Liver (tissue), 9 donors: ENCODE measurements around the gene BIRC6. TPM values are rescaled to one million over a fixed set of nuclear protein-coding genes. Genes with fewer than 3 reads are reported as not detected.

ENCODE experiments used
- DNase-seq: peaks from one replicate; pipeline ENCODE4 v3.0.0-alpha.2; 2017; ENCODE audit warnings: low spot score
- H3K27ac ChIP-seq, 2 donors: one replicate each; pipeline ENCODE4 v1.7.0; 2013; ENCODE audit warnings: inconsistent platforms in 2 of 2, low read length in 2 of 2, control low read depth in 1 of 2, low read depth in 1 of 2, mild to moderate bottlenecking in 1 of 2
- H3K27me3 ChIP-seq, 4 donors: one replicate each; pipeline versions ENCODE4 v1.6.1 to v1.7.0; 2013; ENCODE audit warnings: low read length in 3 of 4, inconsistent platforms in 1 of 4, mild to moderate bottlenecking in 1 of 4, moderate library complexity in 1 of 4; ENCODE audit not compliant: control insufficient read depth in 4 of 4, insufficient read depth in 4 of 4
- H3K36me3 ChIP-seq, 4 donors: one replicate each; pipeline versions ENCODE4 v1.6.1 to v1.7.0; 2013; ENCODE audit warnings: low read length in 3 of 4, mild to moderate bottlenecking in 3 of 4, low read depth in 1 of 4, moderate library complexity in 1 of 4; ENCODE audit not compliant: control insufficient read depth in 4 of 4, insufficient read depth in 3 of 4
- H3K4me1 ChIP-seq, 4 donors: one replicate each; pipeline versions ENCODE4 v1.6.1 to v1.7.0; 2013; ENCODE audit warnings: low read length in 3 of 4, mild to moderate bottlenecking in 3 of 4, moderate library complexity in 1 of 4; ENCODE audit not compliant: control insufficient read depth in 4 of 4, insufficient read depth in 4 of 4
- H3K4me3 ChIP-seq, 3 donors: one replicate each; pipeline versions ENCODE4 v1.6.1 to v1.7.0; 2013; ENCODE audit warnings: low read length in 3 of 3, control low read depth in 1 of 3, low read depth in 1 of 3, mild to moderate bottlenecking in 1 of 3
- H3K9ac ChIP-seq, 2 donors: one replicate each; pipeline ENCODE4 v1.7.0; 2013; ENCODE audit warnings: low read length in 2 of 2, mild to moderate bottlenecking in 2 of 2, moderate library complexity in 2 of 2, control low read depth in 1 of 2, low read depth in 1 of 2
- H3K9me3 ChIP-seq, 4 donors: one replicate each; pipeline versions ENCODE4 v1.6.1 to v1.7.0; 2013; ENCODE audit warnings: low read length in 3 of 4; ENCODE audit not compliant: control insufficient read depth in 4 of 4
- EGR1 ChIP-seq, 2 donors: IDR thresholded peaks; 2 replicates each; pipeline ENCODE4 v1.6.1; 2016 to 2018; ENCODE audit warnings: antibody characterized with exemption in 2 of 2, low read depth in 2 of 2
- FOXA1 ChIP-seq: IDR thresholded peaks from 2 replicates; pipeline ENCODE4 v1.6.1; 2016; ENCODE audit warnings: antibody characterized with exemption
- GABPA ChIP-seq, 2 donors: IDR thresholded peaks in 1 of 2; conservative IDR thresholded peaks in 1 of 2; 2 replicates each; pipeline ENCODE4 v1.6.1; 2016; ENCODE audit warnings: antibody characterized with exemption in 2 of 2, mild to moderate bottlenecking in 1 of 2, moderate library complexity in 1 of 2
- HNF4A ChIP-seq, 2 donors: conservative IDR thresholded peaks; 2 replicates each; pipeline ENCODE4 v1.6.1; 2016; ENCODE audit warnings: antibody characterized with exemption in 2 of 2, mild to moderate bottlenecking in 2 of 2
- HNF4G ChIP-seq: IDR thresholded peaks from 2 replicates; pipeline ENCODE4 v1.6.1; 2016; ENCODE audit warnings: antibody characterized with exemption
- JUND ChIP-seq, 2 donors: IDR thresholded peaks; 2 replicates each; pipeline ENCODE4 v1.6.1; 2016; ENCODE audit warnings: antibody characterized with exemption in 2 of 2
- NR2F2 ChIP-seq: IDR thresholded peaks from 2 replicates; pipeline ENCODE4 v1.6.1; 2016; ENCODE audit warnings: antibody characterized with exemption
- RXRA ChIP-seq, 2 donors: IDR thresholded peaks; 2 replicates each; pipeline ENCODE4 v1.6.1; 2017 to 2018; ENCODE audit warnings: antibody characterized with exemption in 2 of 2, mild to moderate bottlenecking in 1 of 2
- TAF1 ChIP-seq: conservative IDR thresholded peaks from 2 replicates; pipeline ENCODE4 v1.6.1; 2016; ENCODE audit warnings: antibody characterized with exemption, mild to moderate bottlenecking
- YY1 ChIP-seq: IDR thresholded peaks from 2 replicates; pipeline ENCODE4 v1.6.1; 2016; ENCODE audit warnings: antibody characterized with exemption, mild to moderate bottlenecking
- WGBS: extraction: QIAGEN DNeasy Blood & Tissue Kit; methylation state at CpG from one replicate; pipeline ENCODE4 v1.1.7; 2013; 5-methylcytosine and 5-hydroxymethylcytosine counted together
- polyA plus RNA-seq, 2 donors: library from polyadenylated mRNA; stranded (reverse) in 1 of 2; unstranded in 1 of 2; fragments of 200-250 nt in 1 of 2; fragments of >200 nt in 1 of 2; fragmentation: Nextera tagmentation in 1 of 2; extraction: Ambion mirVana in 1 of 2; gene quantifications; one replicate each; pipeline versions ENCODE4 v1.2.1 to v1.2.3, GENCODE V29; 2013 to 2015
- total RNA-seq, 2 donors: library from RNA; depleted of rRNA; stranded (reverse); fragments of >200 nt; gene quantifications; one replicate each; pipeline ENCODE4 v1.2.3, GENCODE V29; 2014
- TF ChIP-seq, protein P1 (sequence below): IDR thresholded peaks from 2 replicates; pipeline ENCODE4 v1.6.1; 2016; ENCODE audit warnings: antibody characterized with exemption, mild to moderate bottlenecking
- TF ChIP-seq, protein P2 (sequence below): fragments of 150-350 bp; IDR thresholded peaks from 2 replicates; pipeline ENCODE4 v1.5.1; 2017; ENCODE audit warnings: improper control_type of control experiment, low read depth, low read length; ENCODE audit not compliant: missing input control
- TF ChIP-seq, protein P3 (sequence below): IDR thresholded peaks from 2 replicates; pipeline ENCODE4 v1.6.1; 2016; ENCODE audit warnings: antibody characterized with exemption
- TF ChIP-seq, protein P4 (sequence below): IDR thresholded peaks from 2 replicates; pipeline ENCODE4 v1.6.1; 2016; ENCODE audit warnings: antibody characterized with exemption
- donor health status: healthy.
- donor health status: healthy.
- donor health status: healthy.
- donor health status: healthy.
- donor health status: healthy.

The BIRC6 gene
- total and polyA plus RNA-seq, 4 donors = 11.1 to 171 (median 45.2) TPM

DNA sequence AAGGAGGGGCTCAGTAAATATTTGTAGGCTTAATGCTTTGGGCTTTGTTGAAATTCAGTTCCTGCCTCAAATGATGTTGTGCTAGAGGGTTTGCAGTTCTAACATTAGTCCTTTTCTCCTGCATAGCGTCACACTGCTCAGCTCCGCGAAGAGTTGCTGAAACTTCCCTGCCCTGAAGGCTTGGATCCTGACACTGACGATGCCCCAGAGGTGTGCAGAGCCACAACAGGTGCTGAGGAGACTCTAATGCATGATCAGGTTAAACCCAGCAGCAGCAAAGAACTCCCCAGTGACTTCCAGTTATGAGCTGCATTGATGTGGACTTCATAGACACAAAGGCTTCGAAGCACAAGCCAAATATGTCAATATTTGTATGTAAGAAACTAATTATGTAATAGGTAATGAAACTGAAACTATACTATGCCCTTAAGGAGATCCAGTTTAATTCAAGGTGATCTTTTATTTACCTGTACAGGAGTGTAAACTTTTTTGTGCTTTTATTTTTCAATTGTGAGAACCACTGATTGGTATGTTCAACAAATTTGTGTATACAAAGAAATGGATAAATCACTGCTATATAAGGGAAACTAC lies 260.9 kb downstream of the BIRC6 start:
- no peak overlapping the region for H3K9ac ChIP-seq
- 77% methylated on average over 5 of the region's 5 CpGs for WGBS
- no peaks in the 10 kb centered on the region for H3K9me3 ChIP-seq
- peaks cover 4 to 6% (median 5%) of the 10 kb centered on the region in 4 donors for H3K4me1 ChIP-seq
- no peak overlapping the region for H3K27ac ChIP-seq
- TF ChIP-seq FOXA1 (no peak), GABPA (IDR thresholded peaks at IDR 0.05 in 1 of 2, conservative IDR thresholded peaks at IDR 0.05 in 1 of 2) (no peak), JUND (IDR thresholded peaks at IDR 0.05) (no peak), HNF4G (no peak), TAF1 (no peak), YY1 (no peak), RXRA (IDR thresholded peaks at IDR 0.05) (no peak), HNF4A (conservative IDR thresholded peaks at IDR 0.05) (no peak), EGR1 (IDR thresholded peaks at IDR 0.05; ENCODE audit: low read depth in 2 of 2) (no peak)
- TF ChIP-seq, protein P1, sequence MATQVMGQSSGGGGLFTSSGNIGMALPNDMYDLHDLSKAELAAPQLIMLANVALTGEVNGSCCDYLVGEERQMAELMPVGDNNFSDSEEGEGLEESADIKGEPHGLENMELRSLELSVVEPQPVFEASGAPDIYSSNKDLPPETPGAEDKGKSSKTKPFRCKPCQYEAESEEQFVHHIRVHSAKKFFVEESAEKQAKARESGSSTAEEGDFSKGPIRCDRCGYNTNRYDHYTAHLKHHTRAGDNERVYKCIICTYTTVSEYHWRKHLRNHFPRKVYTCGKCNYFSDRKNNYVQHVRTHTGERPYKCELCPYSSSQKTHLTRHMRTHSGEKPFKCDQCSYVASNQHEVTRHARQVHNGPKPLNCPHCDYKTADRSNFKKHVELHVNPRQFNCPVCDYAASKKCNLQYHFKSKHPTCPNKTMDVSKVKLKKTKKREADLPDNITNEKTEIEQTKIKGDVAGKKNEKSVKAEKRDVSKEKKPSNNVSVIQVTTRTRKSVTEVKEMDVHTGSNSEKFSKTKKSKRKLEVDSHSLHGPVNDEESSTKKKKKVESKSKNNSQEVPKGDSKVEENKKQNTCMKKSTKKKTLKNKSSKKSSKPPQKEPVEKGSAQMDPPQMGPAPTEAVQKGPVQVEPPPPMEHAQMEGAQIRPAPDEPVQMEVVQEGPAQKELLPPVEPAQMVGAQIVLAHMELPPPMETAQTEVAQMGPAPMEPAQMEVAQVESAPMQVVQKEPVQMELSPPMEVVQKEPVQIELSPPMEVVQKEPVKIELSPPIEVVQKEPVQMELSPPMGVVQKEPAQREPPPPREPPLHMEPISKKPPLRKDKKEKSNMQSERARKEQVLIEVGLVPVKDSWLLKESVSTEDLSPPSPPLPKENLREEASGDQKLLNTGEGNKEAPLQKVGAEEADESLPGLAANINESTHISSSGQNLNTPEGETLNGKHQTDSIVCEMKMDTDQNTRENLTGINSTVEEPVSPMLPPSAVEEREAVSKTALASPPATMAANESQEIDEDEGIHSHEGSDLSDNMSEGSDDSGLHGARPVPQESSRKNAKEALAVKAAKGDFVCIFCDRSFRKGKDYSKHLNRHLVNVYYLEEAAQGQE = no peak
- TF ChIP-seq, protein P2, sequence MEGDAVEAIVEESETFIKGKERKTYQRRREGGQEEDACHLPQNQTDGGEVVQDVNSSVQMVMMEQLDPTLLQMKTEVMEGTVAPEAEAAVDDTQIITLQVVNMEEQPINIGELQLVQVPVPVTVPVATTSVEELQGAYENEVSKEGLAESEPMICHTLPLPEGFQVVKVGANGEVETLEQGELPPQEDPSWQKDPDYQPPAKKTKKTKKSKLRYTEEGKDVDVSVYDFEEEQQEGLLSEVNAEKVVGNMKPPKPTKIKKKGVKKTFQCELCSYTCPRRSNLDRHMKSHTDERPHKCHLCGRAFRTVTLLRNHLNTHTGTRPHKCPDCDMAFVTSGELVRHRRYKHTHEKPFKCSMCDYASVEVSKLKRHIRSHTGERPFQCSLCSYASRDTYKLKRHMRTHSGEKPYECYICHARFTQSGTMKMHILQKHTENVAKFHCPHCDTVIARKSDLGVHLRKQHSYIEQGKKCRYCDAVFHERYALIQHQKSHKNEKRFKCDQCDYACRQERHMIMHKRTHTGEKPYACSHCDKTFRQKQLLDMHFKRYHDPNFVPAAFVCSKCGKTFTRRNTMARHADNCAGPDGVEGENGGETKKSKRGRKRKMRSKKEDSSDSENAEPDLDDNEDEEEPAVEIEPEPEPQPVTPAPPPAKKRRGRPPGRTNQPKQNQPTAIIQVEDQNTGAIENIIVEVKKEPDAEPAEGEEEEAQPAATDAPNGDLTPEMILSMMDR = no peak
- TF ChIP-seq, protein P3, sequence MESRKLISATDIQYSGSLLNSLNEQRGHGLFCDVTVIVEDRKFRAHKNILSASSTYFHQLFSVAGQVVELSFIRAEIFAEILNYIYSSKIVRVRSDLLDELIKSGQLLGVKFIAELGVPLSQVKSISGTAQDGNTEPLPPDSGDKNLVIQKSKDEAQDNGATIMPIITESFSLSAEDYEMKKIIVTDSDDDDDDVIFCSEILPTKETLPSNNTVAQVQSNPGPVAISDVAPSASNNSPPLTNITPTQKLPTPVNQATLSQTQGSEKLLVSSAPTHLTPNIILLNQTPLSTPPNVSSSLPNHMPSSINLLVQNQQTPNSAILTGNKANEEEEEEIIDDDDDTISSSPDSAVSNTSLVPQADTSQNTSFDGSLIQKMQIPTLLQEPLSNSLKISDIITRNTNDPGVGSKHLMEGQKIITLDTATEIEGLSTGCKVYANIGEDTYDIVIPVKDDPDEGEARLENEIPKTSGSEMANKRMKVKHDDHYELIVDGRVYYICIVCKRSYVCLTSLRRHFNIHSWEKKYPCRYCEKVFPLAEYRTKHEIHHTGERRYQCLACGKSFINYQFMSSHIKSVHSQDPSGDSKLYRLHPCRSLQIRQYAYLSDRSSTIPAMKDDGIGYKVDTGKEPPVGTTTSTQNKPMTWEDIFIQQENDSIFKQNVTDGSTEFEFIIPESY = no peak
- TF ChIP-seq, protein P4, sequence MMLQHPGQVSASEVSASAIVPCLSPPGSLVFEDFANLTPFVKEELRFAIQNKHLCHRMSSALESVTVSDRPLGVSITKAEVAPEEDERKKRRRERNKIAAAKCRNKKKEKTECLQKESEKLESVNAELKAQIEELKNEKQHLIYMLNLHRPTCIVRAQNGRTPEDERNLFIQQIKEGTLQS = no peak
- peaks cover 13 to 37% (median 20%) of the 10 kb centered on the region in 4 donors for H3K36me3 ChIP-seq
- no peaks in the 10 kb centered on the region for H3K27me3 ChIP-seq
- no peak for DNase-seq
- no peak overlapping the region for H3K4me3 ChIP-seq

DNA sequence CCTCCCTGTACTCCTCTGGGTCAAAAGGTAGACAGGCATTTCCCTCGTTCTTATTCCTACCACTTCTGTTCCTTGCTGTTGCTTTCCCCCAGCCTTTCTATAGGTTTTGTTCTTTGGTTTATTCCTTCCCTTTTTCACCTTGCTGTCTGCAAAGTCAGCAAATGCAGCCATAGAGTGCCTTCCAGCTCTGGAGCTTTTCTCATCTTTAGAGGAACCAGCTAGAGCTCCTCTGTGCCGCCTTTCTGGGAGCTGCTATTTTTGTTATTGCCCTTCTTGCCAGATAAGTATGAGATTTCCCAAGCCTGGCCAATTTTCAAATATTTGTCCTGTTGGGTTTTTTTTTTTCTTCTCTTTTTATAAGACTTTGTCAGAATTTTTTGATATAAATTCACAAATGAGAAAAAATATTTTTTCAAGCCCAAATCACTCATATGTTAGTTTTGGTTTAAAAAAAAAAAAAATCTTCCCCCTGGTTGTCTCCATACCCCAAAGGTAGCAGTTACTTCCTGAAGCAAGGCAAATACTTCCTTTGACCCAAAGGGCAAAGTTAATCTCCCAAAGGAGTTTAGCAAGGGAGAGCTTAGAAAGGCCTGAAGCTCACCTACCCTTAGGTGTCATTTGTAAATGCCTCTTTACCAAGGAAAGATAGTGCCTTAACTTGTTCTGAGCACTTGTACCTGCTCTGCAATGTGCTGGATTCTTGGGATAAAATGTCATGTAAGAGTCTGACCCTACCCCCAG lies 265.9 kb downstream of the BIRC6 start:
- H3K4me3 ChIP-seq = no peak overlapping the region
- H3K9me3 ChIP-seq = no peaks in the 10 kb centered on the region
- H3K9ac ChIP-seq = no peak overlapping the region
- peaks cover 2 to 6% (median 5%) of the 10 kb centered on the region in 4 donors for H3K4me1 ChIP-seq
- peaks cover 3 to 14% (median 3%) of the 10 kb centered on the region in 4 donors for H3K36me3 ChIP-seq
- TF ChIP-seq, protein P4 = no peak
- no peak for TF ChIP-seq EGR1 (IDR thresholded peaks at IDR 0.05; ENCODE audit: low read depth in 2 of 2)
- TF ChIP-seq NR2F2 = no peak
- TF ChIP-seq, protein P3 = no peak
- TF ChIP-seq, protein P2 = no peak
- no peak for TF ChIP-seq JUND (IDR thresholded peaks at IDR 0.05)
- peak; percentile 51 to 55 for TF ChIP-seq HNF4A (conservative IDR thresholded peaks at IDR 0.05)
- H3K27ac ChIP-seq = no peak overlapping the region
- no peaks in the 10 kb centered on the region for H3K27me3 ChIP-seq
- 48% methylated on average over 2 of the region's 2 CpGs for WGBS
- DNase-seq = no peak
